WTC11 (cell line): ENCODE data around the gene PIWIL1. TPM values are rescaled to one million over a fixed set of nuclear protein-coding genes. Genes with fewer than 3 reads are reported as not detected.

ENCODE experiments used
- ATAC-seq: fragments of 200-7000 bp; cut with Tn5 transposase; 2 replicates; pipeline ENCODE4 v1.10.0; 2021; ENCODE audit warnings: mild to moderate bottlenecking, moderate library complexity
- CTCF ChIA-PET: fragments of 300-600 bp; sonication (Branson Sonifier 250); formaldehyde crosslinking; loops from one replicate; lab custom pipeline; 2021; ENCODE audit warnings: antibody characterized with exemption; lab: Charles Lee
- POLR2A ChIA-PET: fragments of 350-600 bp; sonication (Branson Sonifier 250); formaldehyde crosslinking; loops from one replicate; lab custom pipeline; 2021; ENCODE audit warnings: antibody characterized with exemption; lab: Charles Lee
- DNase-seq: peaks from one replicate; pipeline ENCODE4 v3.0.0; 2021; ENCODE audit warnings: low spot score
- H3K27ac Mint-ChIP-seq: 2 replicates; pipeline ENCODE4 v1.8.0; 2021; ENCODE audit warnings: mixed read lengths
- H3K27me3 Mint-ChIP-seq: 2 replicates; pipeline ENCODE4 v1.8.0; 2021; ENCODE audit warnings: low read depth, mild to moderate bottlenecking, moderate library complexity, mixed read lengths
- H3K36me3 Mint-ChIP-seq: 2 replicates; pipeline ENCODE4 v1.8.0; 2021; ENCODE audit warnings: mixed read lengths
- H3K4me1 Mint-ChIP-seq: 2 replicates; pipeline ENCODE4 v1.8.0; 2022; ENCODE audit warnings: mixed read lengths
- H3K4me3 Mint-ChIP-seq: 2 replicates; pipeline ENCODE4 v1.8.0; 2021; ENCODE audit warnings: mild to moderate bottlenecking, moderate library complexity, mixed read lengths
- H3K9me3 Mint-ChIP-seq: 2 replicates; pipeline ENCODE4 v1.8.0; 2021; ENCODE audit warnings: mixed read lengths
- ATF1 ChIP-seq: sonication (generic); formaldehyde crosslinking; IDR thresholded peaks from 2 replicates; pipeline ENCODE4 v1.8.1; 2023; ENCODE audit warnings: mild to moderate bottlenecking, moderate library complexity, missing genetic modification reagents
- CREB1 ChIP-seq: sonication (generic); formaldehyde crosslinking; IDR thresholded peaks from 2 replicates; pipeline ENCODE4 v1.8.0; 2023; ENCODE audit warnings: mild to moderate bottlenecking, missing genetic modification reagents
- CREM ChIP-seq: sonication (generic); formaldehyde crosslinking; IDR thresholded peaks from 2 replicates; pipeline ENCODE4 v1.8.1; 2022; ENCODE audit warnings: mild to moderate bottlenecking, missing genetic modification reagents, moderate library complexity
- FOXK1 ChIP-seq: sonication (generic); formaldehyde crosslinking; IDR thresholded peaks from 2 replicates; pipeline ENCODE4 v1.8.0; 2022; ENCODE audit warnings: mild to moderate bottlenecking, moderate library complexity, missing genetic modification reagents
- FOXP4 ChIP-seq: sonication (generic); formaldehyde crosslinking; IDR thresholded peaks from 2 replicates; pipeline ENCODE4 v1.8.0; 2022; ENCODE audit warnings: mild to moderate bottlenecking, missing genetic modification reagents
- MYBL2 ChIP-seq: sonication (generic); formaldehyde crosslinking; IDR thresholded peaks from 2 replicates; pipeline ENCODE4 v1.8.1; 2023; ENCODE audit warnings: mild to moderate bottlenecking, moderate library complexity, missing genetic modification reagents
- NR3C1 ChIP-seq: sonication (generic); formaldehyde crosslinking; conservative IDR thresholded peaks from 2 replicates; pipeline ENCODE4 v1.8.1; 2023; ENCODE audit warnings: low read depth, mild to moderate bottlenecking, missing genetic modification reagents
- OVOL2 ChIP-seq: fragments of 250-450 bp; sonication (Bioruptor Pico); IDR thresholded peaks from 2 replicates; pipeline ENCODE4 v1.9.0; 2021; ENCODE audit warnings: mild to moderate bottlenecking, borderline replicate concordance
- SMAD4 ChIP-seq: sonication (generic); formaldehyde crosslinking; IDR thresholded peaks from 2 replicates; pipeline ENCODE4 v1.8.0; 2022; ENCODE audit warnings: mild to moderate bottlenecking, missing genetic modification reagents
- TEAD4 ChIP-seq: sonication (generic); formaldehyde crosslinking; IDR thresholded peaks from 2 replicates; pipeline ENCODE4 v1.8.0; 2022; ENCODE audit warnings: mild to moderate bottlenecking, missing genetic modification reagents
- ZBTB43 ChIP-seq: sonication (generic); formaldehyde crosslinking; IDR thresholded peaks from 2 replicates; pipeline ENCODE4 v1.8.1; 2023; ENCODE audit warnings: mild to moderate bottlenecking, missing genetic modification reagents
- ZNF121 ChIP-seq: sonication (generic); formaldehyde crosslinking; IDR thresholded peaks from 2 replicates; pipeline ENCODE4 v1.8.0; 2023; ENCODE audit warnings: missing genetic modification reagents
- ZNF396 ChIP-seq: fragments of 250-450 bp; sonication (Bioruptor Pico); IDR thresholded peaks from 2 replicates; pipeline ENCODE4 v1.8.0; 2021; ENCODE audit warnings: mild to moderate bottlenecking, moderate library complexity, borderline replicate concordance
- ZNF416 ChIP-seq: fragments of 250-450 bp; sonication (Bioruptor Pico); IDR thresholded peaks from 2 replicates; pipeline ENCODE4 v1.9.0; 2021; ENCODE audit warnings: mild to moderate bottlenecking, inconsistent platforms
- ZNF671 ChIP-seq: fragments of 250-450 bp; sonication (Bioruptor Pico); IDR thresholded peaks from 2 replicates; pipeline ENCODE4 v1.8.0; 2021; ENCODE audit warnings: mild to moderate bottlenecking
- total RNA-seq: library from RNA; stranded (reverse); gene quantifications from 3 replicates; pipeline ENCODE4 v1.2.3, GENCODE V29; 2021
- TF ChIP-seq, protein P1 (sequence below): sonication (generic); formaldehyde crosslinking; IDR thresholded peaks from 2 replicates; pipeline ENCODE4 v1.8.1; 2023; ENCODE audit warnings: mild to moderate bottlenecking, missing genetic modification reagents, moderate library complexity
- TF ChIP-seq, protein P2 (sequence below): sonication (generic); formaldehyde crosslinking; IDR thresholded peaks from 2 replicates; pipeline ENCODE4 v1.8.0; 2023; ENCODE audit warnings: missing genetic modification reagents, mild to moderate bottlenecking, borderline replicate concordance
- TF ChIP-seq, protein P3 (sequence below): sonication (generic); formaldehyde crosslinking; IDR thresholded peaks from 2 replicates; pipeline ENCODE4 v1.8.1; 2023; ENCODE audit warnings: mild to moderate bottlenecking, missing genetic modification reagents, borderline replicate concordance
- TF ChIP-seq, protein P4 (sequence below): fragments of 250-450 bp; sonication (Bioruptor Pico); IDR thresholded peaks from 2 replicates; pipeline ENCODE4 v1.9.0; 2021; ENCODE audit warnings: mild to moderate bottlenecking
- TF ChIP-seq, protein P5 (sequence below): fragments of 200-600 bp; IDR thresholded peaks from 2 replicates; pipeline ENCODE4 v1.8.0; 2022; ENCODE audit warnings: antibody characterized with exemption

PIWIL1 gene
- total RNA-seq, 1 experiment from 2014 or later = not detected

DNA sequence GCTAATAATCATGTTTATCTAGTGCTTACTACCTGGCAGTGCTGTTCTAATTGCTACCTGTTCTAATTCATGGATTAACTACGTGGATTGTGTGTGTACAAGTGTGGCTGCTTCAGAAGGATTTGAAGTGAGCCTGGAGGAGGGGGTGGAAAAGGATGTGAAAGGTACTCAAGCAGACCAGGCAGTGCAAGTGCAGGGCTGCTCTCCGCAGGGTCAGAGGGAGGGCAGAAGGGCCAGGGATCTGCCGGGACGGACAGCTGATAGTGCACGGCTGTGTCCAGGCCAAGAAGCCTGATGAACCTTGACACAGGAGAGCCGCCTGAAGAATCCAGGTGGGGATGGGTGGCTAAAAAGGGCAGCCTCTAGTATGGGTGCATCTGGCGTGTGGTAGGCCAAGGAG, 28.5 kb downstream of the PIWIL1 start:
- Mint-ChIP-seq H3K27me3 (no peaks in the 10 kb centered on the region; the same call in 1 of the 2 replicates), H3K9me3 (peaks cover 62% of the 10 kb centered on the region), H3K4me3 (no peak overlapping the region), H3K36me3 (peaks cover 11% of the 10 kb centered on the region), H3K27ac (no peak overlapping the region), H3K4me1 (0 out of 2 replicates have a peak, but pooled peaks cover 2% of the 10 kb centered on the region)
- ChIA-PET POLR2A (no interaction called here), CTCF (no interaction called here)
- TF ChIP-seq ZNF416 (CRISPR knock-in tag) (no peak), TEAD4 (CRISPR knock-in tag) (no peak), MYBL2 (CRISPR knock-in tag) (no peak)
- TF ChIP-seq, protein P1, sequence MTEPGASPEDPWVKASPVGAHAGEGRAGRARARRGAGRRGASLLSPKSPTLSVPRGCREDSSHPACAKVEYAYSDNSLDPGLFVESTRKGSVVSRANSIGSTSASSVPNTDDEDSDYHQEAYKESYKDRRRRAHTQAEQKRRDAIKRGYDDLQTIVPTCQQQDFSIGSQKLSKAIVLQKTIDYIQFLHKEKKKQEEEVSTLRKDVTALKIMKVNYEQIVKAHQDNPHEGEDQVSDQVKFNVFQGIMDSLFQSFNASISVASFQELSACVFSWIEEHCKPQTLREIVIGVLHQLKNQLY = no peak
- TF ChIP-seq, protein P2, sequence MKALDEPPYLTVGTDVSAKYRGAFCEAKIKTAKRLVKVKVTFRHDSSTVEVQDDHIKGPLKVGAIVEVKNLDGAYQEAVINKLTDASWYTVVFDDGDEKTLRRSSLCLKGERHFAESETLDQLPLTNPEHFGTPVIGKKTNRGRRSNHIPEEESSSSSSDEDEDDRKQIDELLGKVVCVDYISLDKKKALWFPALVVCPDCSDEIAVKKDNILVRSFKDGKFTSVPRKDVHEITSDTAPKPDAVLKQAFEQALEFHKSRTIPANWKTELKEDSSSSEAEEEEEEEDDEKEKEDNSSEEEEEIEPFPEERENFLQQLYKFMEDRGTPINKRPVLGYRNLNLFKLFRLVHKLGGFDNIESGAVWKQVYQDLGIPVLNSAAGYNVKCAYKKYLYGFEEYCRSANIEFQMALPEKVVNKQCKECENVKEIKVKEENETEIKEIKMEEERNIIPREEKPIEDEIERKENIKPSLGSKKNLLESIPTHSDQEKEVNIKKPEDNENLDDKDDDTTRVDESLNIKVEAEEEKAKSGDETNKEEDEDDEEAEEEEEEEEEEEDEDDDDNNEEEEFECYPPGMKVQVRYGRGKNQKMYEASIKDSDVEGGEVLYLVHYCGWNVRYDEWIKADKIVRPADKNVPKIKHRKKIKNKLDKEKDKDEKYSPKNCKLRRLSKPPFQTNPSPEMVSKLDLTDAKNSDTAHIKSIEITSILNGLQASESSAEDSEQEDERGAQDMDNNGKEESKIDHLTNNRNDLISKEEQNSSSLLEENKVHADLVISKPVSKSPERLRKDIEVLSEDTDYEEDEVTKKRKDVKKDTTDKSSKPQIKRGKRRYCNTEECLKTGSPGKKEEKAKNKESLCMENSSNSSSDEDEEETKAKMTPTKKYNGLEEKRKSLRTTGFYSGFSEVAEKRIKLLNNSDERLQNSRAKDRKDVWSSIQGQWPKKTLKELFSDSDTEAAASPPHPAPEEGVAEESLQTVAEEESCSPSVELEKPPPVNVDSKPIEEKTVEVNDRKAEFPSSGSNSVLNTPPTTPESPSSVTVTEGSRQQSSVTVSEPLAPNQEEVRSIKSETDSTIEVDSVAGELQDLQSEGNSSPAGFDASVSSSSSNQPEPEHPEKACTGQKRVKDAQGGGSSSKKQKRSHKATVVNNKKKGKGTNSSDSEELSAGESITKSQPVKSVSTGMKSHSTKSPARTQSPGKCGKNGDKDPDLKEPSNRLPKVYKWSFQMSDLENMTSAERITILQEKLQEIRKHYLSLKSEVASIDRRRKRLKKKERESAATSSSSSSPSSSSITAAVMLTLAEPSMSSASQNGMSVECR = no peak
- TF ChIP-seq, protein P3, sequence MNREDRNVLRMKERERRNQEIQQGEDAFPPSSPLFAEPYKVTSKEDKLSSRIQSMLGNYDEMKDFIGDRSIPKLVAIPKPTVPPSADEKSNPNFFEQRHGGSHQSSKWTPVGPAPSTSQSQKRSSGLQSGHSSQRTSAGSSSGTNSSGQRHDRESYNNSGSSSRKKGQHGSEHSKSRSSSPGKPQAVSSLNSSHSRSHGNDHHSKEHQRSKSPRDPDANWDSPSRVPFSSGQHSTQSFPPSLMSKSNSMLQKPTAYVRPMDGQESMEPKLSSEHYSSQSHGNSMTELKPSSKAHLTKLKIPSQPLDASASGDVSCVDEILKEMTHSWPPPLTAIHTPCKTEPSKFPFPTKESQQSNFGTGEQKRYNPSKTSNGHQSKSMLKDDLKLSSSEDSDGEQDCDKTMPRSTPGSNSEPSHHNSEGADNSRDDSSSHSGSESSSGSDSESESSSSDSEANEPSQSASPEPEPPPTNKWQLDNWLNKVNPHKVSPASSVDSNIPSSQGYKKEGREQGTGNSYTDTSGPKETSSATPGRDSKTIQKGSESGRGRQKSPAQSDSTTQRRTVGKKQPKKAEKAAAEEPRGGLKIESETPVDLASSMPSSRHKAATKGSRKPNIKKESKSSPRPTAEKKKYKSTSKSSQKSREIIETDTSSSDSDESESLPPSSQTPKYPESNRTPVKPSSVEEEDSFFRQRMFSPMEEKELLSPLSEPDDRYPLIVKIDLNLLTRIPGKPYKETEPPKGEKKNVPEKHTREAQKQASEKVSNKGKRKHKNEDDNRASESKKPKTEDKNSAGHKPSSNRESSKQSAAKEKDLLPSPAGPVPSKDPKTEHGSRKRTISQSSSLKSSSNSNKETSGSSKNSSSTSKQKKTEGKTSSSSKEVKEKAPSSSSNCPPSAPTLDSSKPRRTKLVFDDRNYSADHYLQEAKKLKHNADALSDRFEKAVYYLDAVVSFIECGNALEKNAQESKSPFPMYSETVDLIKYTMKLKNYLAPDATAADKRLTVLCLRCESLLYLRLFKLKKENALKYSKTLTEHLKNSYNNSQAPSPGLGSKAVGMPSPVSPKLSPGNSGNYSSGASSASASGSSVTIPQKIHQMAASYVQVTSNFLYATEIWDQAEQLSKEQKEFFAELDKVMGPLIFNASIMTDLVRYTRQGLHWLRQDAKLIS (CRISPR knock-in tag) = no peak
- TF ChIP-seq, protein P4, sequence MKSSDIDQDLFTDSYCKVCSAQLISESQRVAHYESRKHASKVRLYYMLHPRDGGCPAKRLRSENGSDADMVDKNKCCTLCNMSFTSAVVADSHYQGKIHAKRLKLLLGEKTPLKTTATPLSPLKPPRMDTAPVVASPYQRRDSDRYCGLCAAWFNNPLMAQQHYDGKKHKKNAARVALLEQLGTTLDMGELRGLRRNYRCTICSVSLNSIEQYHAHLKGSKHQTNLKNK (CRISPR knock-in tag) = no peak
- DNase-seq = no peak
- no peak for ATAC-seq

GRCh38 chr12:130367003-130367402, 29.3 kb downstream of the PIWIL1 start:
- Mint-ChIP-seq H3K27me3 (no peaks in the 10 kb centered on the region; the same call in 1 of the 2 replicates), H3K9me3 (peaks cover 56% of the 10 kb centered on the region), H3K4me1 (0 out of 2 replicates have a peak, but pooled peaks cover 2% of the 10 kb centered on the region), H3K4me3 (no peak overlapping the region), H3K36me3 (peaks cover 11% of the 10 kb centered on the region), H3K27ac (no peak overlapping the region)
- POLR2A ChIA-PET = no interaction called here
- CTCF ChIA-PET = no interaction called here
- no peak for DNase-seq
- no peak for ATAC-seq
- TF ChIP-seq ZNF121 (CRISPR knock-in tag) = no peak
- TF ChIP-seq ZBTB43 = no peak
- no peak for TF ChIP-seq CREB1 (CRISPR knock-in tag)
- TF ChIP-seq ZNF396 = no peak
- no peak for TF ChIP-seq SMAD4 (CRISPR knock-in tag)
- no peak for TF ChIP-seq NR3C1
- TF ChIP-seq OVOL2 (CRISPR knock-in tag) = no peak
- TF ChIP-seq FOXK1 (CRISPR knock-in tag) = no peak
- no peak for TF ChIP-seq ZNF416 (CRISPR knock-in tag)
- TF ChIP-seq FOXP4 = no peak
- TF ChIP-seq ZNF671 (CRISPR knock-in tag) = no peak
- TF ChIP-seq ATF1 (CRISPR knock-in tag) = no peak
- TF ChIP-seq CREM (CRISPR knock-in tag) = no peak
- TF ChIP-seq, protein P5, sequence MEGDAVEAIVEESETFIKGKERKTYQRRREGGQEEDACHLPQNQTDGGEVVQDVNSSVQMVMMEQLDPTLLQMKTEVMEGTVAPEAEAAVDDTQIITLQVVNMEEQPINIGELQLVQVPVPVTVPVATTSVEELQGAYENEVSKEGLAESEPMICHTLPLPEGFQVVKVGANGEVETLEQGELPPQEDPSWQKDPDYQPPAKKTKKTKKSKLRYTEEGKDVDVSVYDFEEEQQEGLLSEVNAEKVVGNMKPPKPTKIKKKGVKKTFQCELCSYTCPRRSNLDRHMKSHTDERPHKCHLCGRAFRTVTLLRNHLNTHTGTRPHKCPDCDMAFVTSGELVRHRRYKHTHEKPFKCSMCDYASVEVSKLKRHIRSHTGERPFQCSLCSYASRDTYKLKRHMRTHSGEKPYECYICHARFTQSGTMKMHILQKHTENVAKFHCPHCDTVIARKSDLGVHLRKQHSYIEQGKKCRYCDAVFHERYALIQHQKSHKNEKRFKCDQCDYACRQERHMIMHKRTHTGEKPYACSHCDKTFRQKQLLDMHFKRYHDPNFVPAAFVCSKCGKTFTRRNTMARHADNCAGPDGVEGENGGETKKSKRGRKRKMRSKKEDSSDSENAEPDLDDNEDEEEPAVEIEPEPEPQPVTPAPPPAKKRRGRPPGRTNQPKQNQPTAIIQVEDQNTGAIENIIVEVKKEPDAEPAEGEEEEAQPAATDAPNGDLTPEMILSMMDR = no peak
